ENCODE results near the gene PADI3. TPM values are rescaled to one million over a fixed set of nuclear protein-coding genes. Genes with fewer than 3 reads are reported as not detected.

The PADI3 gene
- total RNA-seq, 4 donors from 2014 or later: not detected

DNA sequence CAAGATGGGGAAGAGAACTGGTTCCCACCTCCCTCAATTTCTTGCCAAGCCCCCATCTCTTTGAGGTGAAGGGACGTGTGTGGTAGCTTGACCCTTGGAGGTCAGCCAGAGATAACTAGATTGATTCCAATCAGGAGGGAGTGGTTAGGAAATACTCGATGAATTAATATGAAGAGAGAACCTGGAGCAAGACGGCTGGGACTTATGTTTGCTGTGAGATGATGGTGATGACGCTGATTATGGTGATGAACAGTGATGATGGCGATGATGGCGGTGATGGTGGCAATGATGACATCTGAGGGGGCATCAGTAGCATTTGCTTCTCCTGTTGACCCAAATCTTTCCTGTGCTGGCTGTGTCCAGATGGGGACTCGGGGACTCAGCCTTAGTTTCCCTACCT lies 43.2 kb upstream of the PADI3 start:
- no peak for TF ChIP-seq CTCF (IDR thresholded peaks at IDR 0.05; ENCODE audit: low read depth)

- no peak for TF ChIP-seq CTCF (IDR thresholded peaks at IDR 0.05; ENCODE audit: low read depth)
Observed at GRCh38 chr1:17206196-17206595, 42.7 kb upstream of the PADI3 start.

GRCh38 chr1:17207046-17207445 lies 41.9 kb upstream of the PADI3 start:
- TF ChIP-seq CTCF (IDR thresholded peaks at IDR 0.05; ENCODE audit: low read depth): no peak

GRCh38 chr1:17207540-17207939 lies 41.4 kb upstream of the PADI3 start:
- TF ChIP-seq CTCF (IDR thresholded peaks at IDR 0.05; ENCODE audit: low read depth): no peak

- TF ChIP-seq CTCF (IDR thresholded peaks at IDR 0.05; ENCODE audit: low read depth): no peak
Observed at GRCh38 chr1:17207966-17208418, 40.9 kb upstream of the PADI3 start.

- TF ChIP-seq CTCF (IDR thresholded peaks at IDR 0.05; ENCODE audit: low read depth): no peak
Observed at GRCh38 chr1:17208546-17208945, 40.4 kb upstream of the PADI3 start.

- TF ChIP-seq CTCF (IDR thresholded peaks at IDR 0.05; ENCODE audit: low read depth): no peak
Observed at GRCh38 chr1:17209430-17209829, 39.5 kb upstream of the PADI3 start.
